ENCODE data around the gene XRCC1.
"Not testable (repeated sequence)": the region's sequence is repeated elsewhere in the genome, so short reads cannot be mapped to it uniquely, and the experiment has no call there.

Gene XRCC1

DNA sequence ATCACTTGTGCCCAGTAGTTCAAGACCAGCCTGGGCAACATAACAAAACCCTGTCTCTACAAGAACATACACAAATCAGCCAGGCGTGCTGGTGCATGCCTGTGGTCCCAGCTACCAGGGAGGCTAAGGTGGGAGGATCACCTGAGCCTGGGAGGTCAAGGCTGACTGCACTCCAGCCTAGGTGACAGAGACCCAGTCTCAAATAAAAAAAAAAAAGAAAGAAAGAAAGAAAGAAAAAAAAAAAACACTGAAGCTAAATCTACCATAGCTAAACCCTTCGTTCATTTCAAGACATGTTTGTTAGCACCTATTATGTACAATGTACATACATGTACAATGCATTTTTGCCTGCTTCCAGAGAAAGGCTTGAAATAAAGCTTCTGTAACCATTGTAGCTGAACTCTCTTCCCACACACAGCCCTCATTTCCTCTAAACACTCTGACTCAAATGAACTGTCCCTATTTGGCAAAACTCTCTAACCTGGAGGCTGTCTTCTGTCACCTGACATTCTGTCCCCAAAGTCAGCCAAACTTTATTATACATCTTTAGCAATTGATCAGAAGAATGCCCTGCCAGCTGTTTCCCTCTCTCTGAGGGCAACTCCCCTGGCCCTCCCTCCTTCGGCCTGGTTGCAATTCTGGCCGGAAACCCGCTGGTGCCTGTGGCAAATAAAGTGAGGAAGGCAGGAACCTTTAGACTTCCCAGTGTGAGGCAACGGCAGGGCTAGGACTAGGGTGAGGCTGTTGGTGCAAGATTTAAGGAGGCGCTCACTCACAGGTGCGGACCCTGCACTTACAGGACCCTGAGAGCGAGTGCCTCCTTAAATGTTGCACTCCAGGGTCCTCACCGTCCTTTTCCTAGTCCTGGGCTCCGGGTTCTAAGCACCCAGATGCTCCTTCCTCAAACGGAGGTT is 50.1 kb downstream of the XRCC1 start:
- TF ChIP-seq, protein P1, sequence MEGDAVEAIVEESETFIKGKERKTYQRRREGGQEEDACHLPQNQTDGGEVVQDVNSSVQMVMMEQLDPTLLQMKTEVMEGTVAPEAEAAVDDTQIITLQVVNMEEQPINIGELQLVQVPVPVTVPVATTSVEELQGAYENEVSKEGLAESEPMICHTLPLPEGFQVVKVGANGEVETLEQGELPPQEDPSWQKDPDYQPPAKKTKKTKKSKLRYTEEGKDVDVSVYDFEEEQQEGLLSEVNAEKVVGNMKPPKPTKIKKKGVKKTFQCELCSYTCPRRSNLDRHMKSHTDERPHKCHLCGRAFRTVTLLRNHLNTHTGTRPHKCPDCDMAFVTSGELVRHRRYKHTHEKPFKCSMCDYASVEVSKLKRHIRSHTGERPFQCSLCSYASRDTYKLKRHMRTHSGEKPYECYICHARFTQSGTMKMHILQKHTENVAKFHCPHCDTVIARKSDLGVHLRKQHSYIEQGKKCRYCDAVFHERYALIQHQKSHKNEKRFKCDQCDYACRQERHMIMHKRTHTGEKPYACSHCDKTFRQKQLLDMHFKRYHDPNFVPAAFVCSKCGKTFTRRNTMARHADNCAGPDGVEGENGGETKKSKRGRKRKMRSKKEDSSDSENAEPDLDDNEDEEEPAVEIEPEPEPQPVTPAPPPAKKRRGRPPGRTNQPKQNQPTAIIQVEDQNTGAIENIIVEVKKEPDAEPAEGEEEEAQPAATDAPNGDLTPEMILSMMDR (IDR thresholded peaks at IDR 0.05; ENCODE audit: low read depth, low read length): no peak
- DNase-seq (ENCODE audit: extremely low read depth, low read depth): no peak

DNA sequence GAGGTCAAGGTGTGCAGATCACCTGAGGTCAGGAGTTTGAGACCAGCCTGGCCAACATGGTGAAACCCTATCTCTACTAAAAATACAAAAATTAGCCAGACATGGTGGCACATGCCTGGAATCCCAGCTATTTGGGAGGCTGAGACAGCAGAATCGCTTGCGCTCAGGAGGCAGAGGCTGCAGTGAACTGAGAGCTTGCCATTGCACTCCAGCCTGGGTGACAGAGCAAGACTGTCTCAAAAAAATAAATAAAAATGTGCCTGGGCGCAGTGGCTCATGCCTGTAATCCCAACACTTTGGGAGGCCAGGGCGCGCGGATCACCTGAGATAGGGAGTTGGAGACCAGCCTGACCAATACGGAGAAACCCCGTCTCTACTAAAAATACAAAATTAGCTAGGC is 51.6 kb downstream of the XRCC1 start:
- DNase-seq (ENCODE audit: extremely low read depth, low read depth): not testable (repeated sequence)

DNA sequence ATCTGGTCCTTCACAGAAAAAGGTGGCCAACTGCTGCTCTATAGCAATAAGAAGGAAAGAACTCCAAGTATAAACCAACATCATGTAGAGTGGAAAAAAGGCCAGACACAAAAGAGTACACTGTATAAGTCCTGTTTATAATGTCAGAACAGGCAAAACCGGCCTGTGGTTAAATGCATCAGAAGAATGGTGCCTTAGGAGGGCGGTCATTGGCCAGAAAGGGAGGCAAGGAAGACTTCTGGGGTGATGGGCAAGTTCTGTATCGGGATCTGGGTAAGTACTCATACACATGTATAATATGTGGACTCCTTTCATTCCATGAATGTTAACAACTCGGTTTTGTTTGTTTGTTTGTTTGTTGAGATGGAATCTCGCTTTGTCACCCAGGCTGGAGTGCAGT is 52.4 kb downstream of the XRCC1 start:
- DNase-seq (ENCODE audit: extremely low read depth, low read depth): no peak
- TF ChIP-seq, protein P1 (IDR thresholded peaks at IDR 0.05; ENCODE audit: low read depth, low read length): no peak

DNA sequence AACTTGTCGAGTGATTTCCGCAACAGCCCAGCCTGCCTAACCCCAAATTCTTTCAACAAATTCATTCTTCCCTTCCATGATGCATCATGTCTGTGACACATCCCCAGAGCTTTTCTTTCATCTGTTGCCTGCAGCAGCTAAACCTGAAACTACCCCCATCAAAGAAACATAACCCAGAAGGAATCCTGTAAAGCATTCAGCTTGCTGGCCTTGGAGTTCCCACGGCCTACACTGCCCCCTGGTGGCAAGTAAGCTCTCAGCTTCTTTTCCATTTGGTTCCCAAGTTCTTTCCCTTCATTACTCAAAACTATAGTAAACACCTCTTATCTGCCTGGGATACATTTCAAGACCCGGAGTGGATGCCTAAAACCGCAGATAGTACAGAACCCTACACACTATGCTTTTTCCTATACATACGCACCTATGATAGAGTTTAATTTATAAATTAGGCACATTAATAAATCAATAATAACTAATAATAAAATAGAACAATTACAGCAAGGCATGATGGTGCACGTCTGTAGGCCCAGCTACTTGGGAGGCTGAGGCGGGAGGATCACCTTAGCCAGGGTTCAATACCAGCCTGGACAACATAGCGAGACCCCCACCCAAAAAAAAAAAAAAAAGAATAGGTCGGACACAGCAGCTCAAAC is 55.8 kb downstream of the XRCC1 start:
- peak; percentile 89 for DNase-seq (ENCODE audit: extremely low read depth, low read depth)
- TF ChIP-seq, protein P1 (IDR thresholded peaks at IDR 0.05; ENCODE audit: low read depth, low read length): peak; percentile 89

DNA sequence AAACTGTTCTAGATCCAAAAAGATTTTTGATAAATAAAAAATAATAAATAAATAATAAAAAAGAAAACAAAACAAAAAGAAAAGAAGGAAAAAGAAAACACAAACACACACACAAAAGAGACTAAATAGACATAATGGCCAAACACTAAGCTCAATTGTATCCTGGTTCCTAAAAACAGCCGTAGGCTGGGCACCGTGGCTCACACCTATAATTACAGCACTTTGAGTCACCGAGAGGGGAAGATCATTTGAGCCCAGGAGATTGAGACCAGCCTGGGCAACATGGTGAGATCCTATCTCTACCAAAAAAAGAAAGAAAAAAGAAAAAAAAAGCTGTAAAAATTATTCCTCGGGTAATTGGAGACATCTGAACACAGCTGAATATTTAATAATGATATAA is 57.3 kb downstream of the XRCC1 start:
- TF ChIP-seq, protein P1 (IDR thresholded peaks at IDR 0.05; ENCODE audit: low read depth, low read length): no peak
- no peak for DNase-seq (ENCODE audit: extremely low read depth, low read depth)

DNA sequence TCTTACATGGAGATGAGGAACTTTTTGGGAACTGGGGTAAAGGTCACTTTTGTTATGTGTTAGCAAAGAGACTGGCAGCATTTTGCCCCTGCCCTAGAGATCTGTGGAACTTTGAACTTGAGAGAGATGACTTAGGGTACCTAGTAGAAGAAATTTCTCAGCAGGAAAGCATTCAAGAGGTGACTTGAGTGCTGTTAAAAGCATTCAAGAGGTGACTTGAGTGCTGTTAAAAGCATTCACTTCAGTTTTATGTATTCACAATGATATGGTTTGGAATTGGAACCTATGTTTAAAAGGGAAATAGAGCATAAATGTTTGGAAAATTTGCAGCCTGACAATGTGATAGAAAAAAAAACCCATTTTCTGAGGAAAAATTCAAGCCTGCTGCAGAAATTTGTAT is 62.9 kb downstream of the XRCC1 start:
- not testable (repeated sequence) for DNase-seq (ENCODE audit: extremely low read depth, low read depth)

DNA sequence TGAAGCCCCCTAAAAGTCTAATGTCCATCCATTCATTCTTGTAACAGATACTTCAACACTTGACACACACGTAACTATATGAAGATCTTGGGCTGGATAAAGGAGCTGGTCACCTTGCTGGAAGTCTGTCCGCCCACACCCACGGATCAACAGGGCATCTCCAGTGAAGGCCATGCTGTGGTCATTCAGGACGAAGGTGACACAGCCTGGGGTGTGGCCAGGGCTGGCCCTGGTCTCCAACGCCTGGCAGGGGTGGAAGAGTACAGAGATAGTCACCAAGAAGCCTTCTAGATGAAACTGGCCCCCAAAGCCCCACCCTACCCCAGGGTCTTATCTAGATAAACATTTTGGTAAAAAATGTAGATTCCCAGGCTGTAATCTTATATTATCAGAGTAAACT is 64.0 kb downstream of the XRCC1 start:
- TF ChIP-seq, protein P1 (IDR thresholded peaks at IDR 0.05; ENCODE audit: low read depth, low read length): no peak
- no peak for DNase-seq (ENCODE audit: extremely low read depth, low read depth)

DNA sequence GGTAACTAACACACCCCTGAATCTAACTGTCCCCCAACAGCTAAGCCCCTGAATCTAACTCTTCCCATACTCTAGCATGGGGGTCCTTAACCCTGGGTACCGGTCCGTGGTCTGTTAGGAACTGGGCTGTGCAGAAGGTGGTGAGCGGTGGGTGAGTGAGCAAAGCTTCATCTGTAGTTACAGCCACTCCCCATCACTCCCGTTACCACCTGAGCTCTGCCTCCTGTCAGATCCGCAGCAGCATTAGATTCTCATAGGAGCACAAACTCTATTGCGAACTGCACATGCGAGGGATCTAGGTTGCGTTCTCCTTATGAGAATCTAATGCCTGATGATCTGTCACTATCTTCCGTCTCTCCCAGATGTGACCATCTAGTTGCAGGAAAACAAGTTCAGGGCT is 64.6 kb downstream of the XRCC1 start:
- no peak for DNase-seq (ENCODE audit: extremely low read depth, low read depth)
- TF ChIP-seq, protein P1 (IDR thresholded peaks at IDR 0.05; ENCODE audit: low read depth, low read length): no peak

Measured in AG09319 (cell line).